GM21423 (cell line): ENCODE results near the gene IL26.

Experiments
- ATAC-seq: cut with Tn5 transposase; IDR thresholded peaks from one replicate; pipeline ENCODE4 v1.9.1; 2021; ENCODE audit warnings: mild to moderate bottlenecking, moderate library complexity; ENCODE audit not compliant: unreplicated experiment

Gene IL26

DNA sequence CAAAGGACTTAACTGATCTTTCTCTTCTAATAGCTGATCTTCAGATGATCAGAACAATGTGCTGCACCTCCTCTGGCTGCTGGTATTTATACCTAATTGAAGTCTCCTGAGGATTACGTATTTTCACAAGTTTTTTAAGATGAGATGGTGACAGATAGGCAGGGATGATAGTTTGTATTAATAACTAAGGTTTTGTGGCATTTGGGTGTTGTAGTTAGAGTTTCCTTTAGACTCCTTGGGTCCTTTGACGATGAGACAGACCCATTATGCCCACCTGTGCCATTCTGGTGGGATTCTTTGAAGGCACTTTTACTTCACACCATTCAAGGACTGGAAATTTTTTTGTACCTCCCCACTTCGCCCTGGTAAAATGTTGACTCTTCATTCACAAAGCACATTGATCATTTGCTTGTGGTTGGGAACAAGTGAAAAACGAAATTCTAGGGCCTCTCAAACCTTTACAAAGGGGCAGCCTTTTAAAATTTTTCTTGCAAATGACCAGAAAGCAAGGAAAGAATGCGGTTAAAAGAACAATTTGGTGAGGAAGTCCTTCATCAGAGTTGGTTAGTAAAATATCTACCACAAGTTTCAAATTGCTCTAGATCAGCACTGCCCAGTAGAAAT lies 65.8 kb downstream of the IL26 start, which contains the start of gene IFNG:
Gene IFNG, minus strand, starts transcription at position 60 of the 624 bp plus-strand sequence. CDS start 125 bp downstream, outside the sequence.
- ATAC-seq: peak; percentile 47

DNA sequence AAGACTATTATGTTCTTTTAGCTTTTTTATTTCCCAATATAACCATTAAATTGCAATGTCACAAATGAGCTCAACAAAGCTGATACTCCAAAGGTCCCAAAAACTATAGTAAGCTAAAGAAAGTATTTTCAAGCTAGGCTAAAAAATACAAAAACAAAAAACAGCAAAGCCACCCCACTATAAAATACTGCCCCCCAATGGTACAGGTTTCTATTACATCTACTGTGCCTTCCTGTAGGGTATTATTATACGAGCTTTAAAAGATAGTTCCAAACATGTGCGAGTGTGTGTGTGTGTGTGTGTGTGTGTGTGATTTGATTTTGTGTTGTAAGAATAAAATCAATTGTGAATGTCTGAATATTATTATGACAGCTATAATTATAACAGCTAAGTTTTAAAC lies 67.2 kb downstream of the IL26 start:
- ATAC-seq: no peak

DNA sequence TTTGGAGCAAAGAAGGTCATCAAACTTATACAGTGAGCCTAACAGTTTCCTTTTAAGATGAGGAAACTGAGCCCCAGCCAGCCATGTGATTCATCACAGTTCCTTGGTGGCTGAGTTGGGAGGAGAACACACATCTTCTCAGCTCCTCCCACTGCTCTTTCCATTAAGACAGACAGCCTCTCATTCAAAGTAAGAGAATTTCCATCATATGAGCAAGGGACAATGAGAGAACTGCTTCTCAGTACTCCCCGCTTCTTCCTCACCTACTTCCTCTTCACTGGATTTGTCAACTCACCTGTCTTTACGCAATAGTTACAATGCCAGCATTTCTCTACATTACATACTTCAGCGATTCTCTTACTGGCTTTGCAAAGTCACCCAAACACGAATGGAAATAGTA lies 68.2 kb downstream of the IL26 start:
- no peak for ATAC-seq

DNA sequence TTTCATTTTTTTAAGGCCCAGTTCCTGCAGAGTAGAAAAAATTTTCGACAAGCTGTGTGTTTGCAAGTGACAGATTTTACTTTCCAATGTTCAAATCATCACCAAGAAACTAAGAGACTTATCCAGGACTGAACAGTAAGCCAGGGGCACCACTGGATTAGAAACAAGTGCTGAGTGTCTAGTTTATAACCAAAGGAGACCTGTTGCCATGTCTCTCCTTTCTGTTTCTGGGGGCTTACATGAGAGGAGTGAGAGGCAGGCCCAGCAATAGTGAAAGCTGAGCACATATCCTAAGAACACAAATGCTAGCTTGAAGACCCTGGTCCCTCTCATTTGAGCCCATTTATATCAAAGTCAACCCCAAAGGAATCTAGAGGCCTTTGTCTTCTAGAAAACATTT lies 69.0 kb downstream of the IL26 start:
- ATAC-seq: no peak

GRCh38 chr12:68154779-68155178 lies 70.8 kb downstream of the IL26 start:
- no peak for ATAC-seq
